Measurements from ENCODE around the gene TRIOBP.

The TRIOBP gene

DNA sequence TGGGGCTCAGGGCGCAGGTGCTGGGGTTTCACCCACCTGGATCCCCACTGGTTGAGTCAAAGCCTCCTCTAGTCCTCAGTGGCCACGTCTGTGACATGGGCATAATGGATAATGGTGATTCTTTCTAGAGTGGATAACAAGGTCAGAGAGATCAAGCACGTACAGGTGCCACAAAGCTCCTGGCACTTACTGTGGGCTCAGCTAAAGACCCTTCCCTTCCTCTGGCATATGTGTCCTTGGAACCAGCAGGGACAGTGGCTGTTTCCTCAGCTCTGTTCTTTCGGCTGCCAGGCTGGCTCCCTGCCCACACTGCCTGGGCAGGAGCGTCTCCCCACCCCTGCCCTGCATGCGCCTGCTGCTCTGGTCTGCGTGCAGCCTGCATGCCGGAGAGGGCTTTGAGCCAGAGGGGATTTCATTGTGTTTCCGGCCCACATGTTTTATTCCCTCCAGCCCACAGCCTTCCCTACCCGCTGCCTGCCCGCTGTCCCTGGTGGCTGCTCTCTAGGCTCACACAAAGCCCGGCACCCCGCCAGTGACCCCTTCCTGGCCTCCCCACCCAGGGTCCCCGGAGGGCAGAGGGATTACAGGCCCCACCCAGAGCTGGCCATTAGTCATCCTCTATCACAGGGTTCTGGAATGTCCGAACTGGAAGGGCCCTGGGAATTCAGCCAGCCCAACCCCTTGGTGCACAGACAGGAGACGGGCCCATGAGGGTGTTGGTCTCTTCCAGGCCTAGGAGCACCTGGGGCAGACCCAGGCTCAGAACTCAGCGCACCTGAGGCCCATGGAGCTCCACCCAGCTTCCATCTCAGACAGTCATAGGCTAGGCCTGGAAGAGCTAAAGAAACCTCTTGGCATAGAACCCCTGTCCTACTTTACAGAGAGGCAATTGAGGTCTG is 55.6 kb downstream of the TRIOBP start:
- no peak for FAIRE-seq

DNA sequence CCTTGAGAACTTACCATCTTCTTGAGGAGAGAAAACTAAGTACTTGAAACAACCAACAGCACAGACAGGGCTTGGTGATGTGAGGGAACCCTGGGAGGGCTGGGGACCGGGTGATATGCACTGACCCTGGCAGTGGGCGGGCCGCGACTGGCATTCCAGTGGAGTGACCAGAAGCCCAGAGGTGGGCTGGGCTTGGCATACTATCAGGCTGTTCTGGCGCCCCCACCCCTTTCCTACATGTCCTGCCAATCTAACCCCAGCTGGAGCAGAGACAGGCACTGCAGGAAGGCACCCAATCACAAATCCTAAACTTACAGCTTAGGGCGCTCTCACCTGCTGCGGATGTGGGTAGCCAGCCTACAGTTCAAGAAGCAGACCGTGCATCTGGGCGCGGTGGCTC is 56.9 kb downstream of the TRIOBP start:
- FAIRE-seq, result no peak

DNA sequence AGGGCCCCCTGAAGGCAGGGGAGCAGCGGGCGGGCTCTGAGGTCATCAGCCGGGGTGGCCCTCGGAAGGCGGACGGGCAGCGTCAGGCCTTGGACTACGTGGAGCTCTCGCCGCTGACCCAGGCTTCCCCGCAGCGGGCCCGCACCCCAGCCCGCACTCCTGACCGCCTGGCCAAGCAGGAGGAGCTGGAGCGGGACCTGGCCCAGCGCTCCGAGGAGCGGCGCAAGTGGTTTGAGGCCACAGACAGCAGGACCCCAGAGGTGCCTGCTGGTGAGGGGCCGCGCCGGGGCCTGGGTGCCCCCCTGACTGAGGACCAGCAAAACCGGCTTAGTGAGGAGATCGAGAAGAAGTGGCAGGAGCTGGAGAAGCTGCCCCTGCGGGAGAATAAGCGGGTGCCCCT is 60.8 kb downstream of the TRIOBP start:
- no peak for FAIRE-seq

DNA sequence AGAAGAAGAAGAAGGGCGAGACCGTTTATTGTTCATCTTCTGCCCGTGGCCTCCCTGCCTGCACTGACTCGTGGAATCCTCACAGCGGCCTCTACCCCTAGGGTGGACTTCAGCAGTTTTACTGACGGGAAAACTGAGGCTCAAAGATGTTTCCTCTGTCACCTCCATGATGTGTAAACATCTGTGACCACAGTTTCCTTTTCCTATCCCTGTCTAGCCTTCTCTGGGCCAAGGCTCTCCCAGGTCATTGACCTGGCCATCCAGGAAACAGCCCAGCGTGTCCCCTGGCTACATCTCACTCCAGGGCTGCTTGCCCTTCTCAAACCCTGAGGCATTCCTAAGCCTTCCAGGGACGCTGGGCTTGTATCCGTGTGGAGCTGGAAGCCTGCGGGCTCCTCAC is 61.8 kb downstream of the TRIOBP start:
- FAIRE-seq, result no peak

DNA sequence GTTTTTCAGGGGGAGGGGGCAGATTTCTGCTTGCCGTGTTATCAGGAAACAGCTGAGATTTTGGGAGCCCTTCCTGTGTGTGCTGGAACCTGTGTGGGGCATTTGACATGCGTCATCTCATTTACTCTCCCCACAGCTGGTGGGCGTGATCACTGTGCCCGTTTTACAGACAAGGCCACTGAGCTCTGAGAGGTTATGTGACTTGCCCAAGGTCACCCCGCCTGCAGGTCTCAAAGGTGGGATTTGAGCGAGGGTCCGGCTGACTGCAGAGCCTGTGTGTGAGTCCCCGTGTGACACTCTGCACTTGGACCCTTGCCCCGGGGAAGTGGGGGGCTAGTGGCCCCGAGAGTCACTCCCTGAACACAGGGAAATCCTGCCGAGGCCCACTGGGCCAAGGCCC is 62.4 kb downstream of the TRIOBP start:
- FAIRE-seq, result no peak

DNA sequence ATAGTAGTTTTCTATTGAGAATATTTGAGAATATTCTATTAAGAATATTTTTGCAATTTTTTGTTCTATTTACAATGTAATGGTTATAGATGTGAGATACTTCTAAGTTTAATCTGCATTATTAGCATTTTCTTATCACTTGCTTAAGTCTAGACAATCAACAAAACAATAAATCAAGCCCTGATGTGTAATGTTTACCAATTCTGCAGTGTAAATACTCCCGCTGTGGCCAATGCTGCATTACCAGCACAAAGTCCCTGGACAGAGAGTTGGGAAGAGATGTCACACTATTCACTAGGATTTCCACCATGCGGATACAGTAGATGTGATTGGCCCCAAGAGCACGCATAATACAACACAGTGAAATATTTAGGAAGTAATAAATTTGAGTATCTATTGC is 63.3 kb downstream of the TRIOBP start:
- no peak for FAIRE-seq

DNA sequence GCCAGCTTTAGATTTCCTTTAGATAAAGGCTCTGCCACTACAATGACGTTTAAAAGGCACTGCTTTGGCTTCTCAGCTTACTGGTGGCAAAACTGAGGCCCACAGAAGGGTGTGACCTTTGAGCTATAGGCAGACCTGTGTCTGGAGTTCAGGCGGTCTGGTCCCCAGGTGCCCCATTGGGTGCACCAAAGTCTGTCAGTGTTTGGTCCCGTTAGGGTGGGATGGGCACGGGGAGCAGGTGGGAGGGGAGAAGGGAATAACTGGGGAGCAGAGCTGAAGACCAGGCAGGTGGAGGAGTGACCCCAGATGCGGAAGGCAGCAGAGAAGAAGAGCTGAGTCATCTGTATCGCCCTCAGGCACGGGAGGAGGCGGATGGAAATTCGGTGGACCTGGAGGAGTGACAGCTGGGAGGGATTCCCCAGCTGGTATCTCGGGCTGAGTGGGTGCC is 65.6 kb downstream of the TRIOBP start:
- FAIRE-seq, result no peak

DNA sequence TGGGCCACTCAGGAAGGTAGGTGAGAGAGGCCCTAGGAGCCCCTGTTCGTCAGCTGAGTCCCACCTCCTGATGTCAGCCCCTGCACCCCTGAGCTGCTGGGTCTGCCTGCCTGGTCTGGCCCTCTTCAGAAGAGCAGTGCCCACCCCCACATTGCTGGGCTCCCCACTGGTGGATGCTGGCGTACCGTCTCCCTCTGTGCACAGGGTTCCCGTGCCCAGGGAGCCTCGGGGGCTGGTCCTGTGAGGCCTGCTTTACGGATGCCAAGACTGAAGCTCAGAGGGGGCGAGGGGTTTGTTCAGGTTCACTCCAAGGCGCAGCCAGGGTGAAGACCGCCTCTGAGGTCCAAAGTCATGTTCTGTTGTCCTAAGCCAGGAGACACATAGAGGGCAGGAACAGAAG is 66.2 kb downstream of the TRIOBP start:
- FAIRE-seq, result no peak

DNA sequence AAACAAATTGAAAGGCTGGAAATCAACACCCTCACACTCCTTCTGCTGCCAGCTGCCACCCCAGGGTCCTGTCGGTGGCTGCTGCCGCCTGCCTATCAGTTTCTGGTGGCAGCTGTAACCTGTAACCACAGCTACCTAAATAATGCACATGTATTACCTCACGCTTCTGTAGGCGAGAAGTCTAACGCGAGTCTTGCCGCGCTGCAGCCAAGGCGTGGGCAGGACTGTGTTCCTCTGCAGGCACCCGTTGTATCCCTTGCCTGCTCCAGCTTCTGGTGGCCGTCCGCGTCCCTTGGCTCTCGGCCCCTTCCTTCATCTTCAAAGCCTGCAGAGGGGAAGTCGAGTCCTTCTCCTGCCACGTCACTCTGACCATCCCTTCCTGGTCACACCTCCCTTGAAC is 66.8 kb downstream of the TRIOBP start:
- FAIRE-seq, result no peak

DNA sequence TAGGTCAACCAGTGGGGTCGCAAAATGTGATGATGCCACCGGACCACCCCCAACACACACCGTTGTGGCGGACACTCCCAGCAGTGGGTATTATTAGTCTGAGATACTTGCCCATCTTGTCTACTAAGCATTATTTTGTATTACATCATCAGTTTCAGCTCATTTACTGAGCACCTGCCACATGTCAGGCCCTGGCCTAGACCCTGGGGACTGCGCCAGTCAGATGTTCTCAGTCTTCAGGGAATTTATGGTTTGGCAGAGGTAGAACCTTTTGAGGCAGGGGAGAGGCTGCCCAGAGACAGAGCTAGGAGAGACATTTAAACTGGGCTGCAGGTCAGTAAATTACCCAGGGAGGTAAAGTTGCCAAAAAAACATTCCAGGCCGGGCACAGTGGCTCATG is 67.8 kb downstream of the TRIOBP start:
- no peak for FAIRE-seq

DNA sequence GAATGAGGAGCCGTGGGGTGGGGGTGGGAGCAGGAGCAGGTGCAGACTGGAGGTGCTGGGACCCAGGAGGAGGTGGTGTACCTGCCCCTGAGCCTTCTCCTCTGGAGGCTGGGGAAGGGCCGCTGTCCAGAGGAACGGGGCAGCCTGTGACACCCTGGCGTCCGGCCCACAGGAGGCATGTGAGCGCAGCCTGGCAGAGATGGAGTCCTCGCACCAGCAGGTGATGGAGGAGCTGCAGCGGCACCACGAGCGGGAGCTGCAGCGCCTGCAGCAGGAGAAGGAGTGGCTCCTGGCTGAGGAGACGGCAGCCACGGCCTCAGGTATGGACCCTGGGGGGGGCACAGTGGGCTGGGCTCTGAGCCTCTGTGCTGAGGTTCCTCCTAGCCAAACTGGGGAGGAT is 68.7 kb downstream of the TRIOBP start:
- no peak for FAIRE-seq

DNA sequence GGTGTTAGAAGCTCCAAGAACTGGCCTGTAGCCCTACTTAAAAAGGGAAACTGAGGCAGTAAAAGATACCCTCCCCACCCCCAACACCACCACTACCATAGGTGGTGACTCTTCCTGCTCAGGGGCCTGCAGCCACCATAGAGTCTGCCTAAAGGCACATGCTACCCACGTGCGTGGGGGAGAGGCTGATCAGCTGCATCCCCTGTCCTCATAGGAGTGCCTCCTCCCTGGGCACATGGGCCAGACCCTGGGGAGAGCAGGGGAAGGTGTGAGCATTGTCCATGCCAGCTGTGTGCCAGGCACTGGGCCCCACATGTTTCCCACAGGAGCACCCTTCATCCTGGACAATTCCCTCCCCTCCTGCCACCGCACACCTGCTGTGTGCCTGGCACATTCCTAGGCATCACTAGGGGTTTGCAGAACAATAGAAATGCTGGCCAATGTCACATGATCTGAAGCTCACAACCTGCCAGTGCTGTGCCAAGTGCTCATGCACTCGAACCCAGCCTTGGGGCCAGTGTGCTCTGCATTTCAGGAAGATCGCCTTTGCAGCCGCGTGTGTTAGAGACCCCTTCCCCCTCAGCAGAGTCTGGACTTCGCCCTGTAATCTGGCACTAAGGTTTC is 69.2 kb downstream of the TRIOBP start:
- no peak for FAIRE-seq

DNA sequence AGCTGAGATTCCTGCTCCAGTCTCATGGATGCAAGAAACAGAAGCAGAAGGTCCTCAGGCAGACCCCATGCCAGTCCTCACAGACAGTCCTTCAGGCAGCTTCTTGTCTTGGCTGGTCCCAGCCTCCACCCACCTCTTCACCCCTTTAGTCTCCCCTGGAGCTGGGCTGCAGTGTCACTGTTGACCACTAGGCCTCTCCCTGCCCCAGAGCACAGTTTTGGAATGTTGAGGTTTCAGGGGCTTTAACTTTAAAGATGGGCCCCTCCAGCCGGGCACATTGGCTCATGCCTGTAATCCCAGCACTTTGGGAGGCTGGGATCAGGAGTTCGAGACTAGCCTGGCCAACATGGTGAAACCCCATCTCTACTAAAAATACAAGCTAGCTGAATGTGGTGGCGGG is 71.4 kb downstream of the TRIOBP start:
- FAIRE-seq, result no peak

DNA sequence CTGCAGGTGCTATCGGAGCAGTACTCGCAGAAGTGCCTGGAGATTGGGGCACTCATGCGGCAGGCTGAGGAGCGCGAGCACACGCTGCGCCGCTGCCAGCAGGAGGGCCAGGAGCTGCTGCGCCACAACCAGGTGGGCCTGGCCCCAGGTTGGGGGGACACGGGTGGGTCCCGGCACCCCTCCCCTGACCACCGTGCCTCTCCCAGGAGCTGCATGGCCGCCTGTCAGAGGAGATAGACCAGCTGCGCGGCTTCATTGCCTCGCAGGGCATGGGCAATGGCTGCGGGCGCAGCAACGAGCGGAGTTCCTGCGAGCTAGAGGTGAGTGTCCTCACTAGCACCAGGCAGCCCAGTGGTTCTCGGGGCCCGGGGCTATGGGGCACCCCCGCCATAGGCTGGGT is 72.2 kb downstream of the TRIOBP start:
- no peak for FAIRE-seq

DNA sequence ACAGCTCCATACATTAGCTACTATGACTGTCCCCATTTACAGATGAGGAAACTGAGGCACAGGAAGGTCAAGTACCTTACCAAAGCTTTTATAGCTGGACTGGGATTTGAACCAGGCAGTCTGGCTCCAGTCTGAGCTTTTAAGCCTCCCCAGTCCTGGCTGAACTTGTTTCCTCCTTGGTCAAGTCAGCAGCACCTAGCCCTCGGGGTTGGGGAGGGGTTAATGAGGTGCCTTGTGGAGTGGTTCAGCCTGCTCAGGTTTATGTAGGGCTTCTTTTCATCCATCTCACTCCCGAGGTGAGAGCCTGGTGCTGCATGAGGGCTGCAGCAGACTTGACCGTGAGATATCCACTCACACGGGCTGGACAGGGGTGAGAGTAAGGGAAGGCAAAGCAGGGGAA is 74.2 kb downstream of the TRIOBP start:
- no peak for FAIRE-seq

DNA sequence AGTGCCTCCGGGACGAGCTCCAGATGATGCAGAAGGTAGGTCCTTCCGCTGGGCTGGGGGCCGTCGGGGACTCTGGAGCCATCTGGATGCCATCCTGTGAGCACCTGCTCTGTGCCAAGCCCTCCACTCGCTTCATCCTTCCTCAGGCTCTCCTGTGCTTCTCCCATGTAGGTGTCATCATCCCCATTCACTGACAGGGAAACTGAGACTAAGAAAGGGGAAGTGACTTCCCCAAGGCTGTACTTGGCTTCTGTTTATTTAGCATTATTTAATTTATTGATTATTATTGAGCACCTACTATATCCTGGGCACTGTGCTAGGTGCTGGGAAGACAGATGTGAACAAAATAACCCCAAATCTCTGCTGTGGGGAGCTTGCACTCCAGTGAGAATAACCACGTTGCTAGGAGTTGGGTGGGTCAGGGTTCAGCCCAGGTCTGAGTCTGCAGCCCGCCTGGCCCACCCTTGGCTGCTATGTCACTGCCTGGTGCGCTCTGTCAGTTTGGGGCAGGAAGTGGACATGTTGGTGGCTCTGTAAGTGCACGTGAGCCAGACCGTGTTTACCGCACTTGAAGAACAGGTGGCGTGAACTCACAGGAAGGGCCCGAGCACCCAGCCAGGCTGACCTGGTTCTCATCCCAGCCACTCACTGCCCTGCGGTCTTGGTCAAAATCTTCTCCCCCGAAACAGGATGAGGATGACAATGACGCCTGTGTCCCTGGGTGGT is 75.0 kb downstream of the TRIOBP start:
- FAIRE-seq, result no peak

DNA sequence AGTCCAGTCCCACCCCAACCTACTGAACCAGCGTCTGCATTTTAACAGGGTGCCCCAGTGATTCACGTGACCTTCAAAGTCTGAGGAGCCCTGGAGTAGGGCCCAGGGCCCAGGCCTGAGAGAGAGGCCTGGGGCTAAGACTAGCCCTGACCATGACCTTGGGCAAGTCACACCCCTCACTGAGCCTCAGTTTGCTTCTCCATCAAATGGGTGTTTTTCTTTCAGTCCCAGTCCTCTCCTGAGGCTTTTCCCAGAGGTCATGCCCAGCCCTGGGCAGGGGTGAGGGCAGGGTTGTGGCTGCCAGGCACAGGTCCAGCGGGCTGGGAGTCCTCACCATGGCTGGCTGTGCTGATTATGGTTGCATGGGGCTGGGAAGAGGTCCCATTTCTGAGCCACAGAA is 77.9 kb downstream of the TRIOBP start:
- FAIRE-seq, result no peak

DNA sequence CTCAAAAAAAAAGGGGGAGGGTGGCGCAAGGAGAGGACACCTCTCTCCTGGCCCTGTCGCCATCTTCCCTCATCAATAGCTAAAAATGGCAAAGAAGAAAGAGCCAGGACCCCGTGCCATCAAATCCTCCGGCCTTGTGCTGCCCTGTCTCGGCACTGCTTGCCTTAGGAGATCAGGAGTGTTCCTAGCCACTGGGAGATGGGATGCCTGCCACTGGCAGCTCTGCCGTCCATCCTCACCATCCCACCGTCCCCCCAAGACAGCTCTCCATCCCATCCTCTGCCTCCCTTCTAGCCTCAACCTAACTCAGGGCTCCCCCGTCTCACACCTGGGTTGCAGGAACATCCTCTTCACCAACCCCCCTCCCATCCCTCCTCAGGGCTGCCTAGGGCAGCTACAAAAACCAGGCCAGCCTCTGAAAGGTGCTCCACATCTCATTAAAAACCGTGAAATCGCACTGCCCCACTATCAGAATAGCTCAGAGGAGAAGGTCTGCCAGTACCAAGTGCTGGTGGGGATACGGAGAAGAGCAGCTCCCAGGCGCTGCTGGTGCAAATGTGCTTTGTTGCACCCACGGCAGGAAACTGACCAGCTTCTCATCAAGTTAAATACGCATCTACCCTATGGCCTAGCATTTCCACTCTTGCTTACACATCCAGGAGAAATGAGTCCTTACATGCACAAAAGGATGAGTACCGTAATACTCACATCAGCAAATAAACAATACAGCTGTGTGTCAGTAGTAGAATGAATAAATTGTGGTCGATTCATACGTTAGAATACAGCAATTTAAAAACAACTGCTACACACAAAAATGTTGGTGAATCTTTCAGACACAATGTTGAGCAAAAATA is 79.2 kb downstream of the TRIOBP start:
- no peak for FAIRE-seq

DNA sequence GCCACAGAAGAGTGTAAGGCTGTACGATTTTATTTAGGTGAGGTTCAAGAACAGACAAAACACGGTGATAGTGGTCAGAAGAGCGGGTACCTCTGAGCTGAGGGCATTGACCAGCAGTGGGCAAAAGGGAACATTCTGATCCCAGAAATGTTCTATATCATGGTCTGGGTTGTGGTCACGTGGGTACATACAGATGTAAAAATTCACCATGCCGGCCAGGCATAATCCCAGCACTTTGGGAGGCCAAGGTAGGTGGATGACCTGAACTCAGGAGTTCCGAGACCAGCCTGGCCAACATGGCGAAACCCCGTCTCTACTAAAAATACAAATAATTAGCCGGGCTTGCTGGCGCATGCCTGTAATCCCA is 79.8 kb downstream of the TRIOBP start:
- FAIRE-seq, result no peak

DNA sequence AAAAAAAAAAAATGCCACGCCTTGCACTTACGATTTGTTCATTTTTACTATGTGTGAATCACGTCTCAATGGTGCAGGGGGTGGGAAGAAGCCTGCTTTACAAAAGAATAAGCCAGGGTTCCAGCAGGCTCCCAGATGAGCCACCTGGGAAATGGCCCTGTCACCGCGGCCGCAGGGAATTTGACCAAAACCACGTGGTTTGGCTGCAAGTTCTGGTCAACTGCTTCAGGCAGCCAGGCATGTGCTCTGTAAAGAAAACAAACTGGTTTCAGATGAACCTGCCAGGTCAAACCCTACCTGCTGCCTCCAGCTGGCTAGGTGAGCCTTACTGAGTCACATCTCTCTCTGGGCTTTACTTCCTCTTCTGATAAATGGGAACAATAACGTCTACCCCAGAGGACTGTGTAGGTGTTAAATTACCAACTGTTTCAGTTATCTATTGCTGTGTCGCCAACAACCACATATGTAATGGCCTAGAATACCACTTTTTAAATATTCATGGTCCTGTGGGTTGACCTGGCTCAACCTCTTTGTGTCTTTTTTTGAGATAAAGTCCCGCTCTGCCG is 80.4 kb downstream of the TRIOBP start:
- no peak for FAIRE-seq

DNA sequence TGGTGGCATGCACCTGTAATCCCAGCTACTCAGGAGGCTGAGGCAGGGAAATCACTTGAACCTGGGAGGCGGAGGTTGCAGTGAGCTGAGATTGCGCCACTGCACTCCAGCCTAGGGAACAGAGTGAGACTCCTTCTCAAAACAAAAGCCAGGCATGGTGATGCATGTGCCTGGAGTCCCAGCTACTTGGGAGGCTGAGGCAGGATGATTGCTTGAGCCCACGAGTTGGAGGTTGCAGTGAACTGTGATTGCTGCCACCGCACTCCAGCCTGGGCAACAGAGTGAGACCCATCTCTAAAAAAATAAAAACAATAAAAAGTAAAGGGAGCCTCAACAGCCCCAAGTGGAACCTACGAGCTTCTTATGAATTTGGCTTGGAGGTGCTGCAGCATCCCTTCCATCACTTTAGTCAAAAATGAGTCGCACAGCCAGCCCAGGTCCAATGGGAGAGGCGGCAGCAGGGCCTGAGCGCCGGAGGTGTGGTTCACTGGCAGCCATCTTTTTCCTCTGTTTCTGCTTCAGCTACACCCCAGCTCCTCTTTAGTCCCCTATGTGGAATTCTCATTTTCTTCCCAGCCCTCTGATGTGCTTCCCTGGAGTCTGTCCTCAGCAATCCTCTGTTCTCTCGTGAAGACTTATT is 81.6 kb downstream of the TRIOBP start:
- no peak for FAIRE-seq

DNA sequence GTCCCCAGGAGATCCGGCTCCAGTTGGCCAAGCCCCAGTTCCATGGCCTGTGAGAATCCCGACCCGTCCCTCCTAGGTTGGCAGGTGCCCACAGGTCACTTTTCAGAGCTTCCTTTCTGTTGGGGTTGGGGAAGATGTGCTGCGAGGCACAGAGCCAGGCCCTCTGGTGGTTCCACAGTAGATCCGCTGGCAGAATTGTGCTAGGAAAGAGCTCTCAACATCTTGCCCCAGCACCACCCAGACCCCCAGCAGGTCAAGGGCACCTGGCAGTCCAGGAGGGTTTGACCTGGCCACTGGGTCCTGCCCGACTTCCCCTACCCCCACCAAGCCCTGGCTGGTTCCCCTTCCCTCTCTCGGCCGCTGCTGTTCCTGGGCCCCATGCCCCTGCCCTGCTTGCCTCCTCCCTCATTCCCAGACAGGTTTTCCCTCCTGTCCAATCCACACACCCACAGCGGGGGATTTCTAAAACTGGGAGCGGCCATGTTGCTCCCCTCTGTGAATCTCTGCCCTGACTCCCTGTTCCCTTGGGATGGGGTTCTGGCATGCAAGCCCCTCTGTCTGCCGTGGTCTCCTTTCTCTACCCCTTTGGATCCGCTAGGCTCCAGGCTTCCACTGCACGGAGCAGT is 84.7 kb downstream of the TRIOBP start:
- no peak for FAIRE-seq
